ENCODE data around the gene SP2.

- TF ChIP-seq EZH2 (IDR thresholded peaks at IDR 0.05; ENCODE audit: low read length) = no peak
- TF ChIP-seq, protein P1, sequence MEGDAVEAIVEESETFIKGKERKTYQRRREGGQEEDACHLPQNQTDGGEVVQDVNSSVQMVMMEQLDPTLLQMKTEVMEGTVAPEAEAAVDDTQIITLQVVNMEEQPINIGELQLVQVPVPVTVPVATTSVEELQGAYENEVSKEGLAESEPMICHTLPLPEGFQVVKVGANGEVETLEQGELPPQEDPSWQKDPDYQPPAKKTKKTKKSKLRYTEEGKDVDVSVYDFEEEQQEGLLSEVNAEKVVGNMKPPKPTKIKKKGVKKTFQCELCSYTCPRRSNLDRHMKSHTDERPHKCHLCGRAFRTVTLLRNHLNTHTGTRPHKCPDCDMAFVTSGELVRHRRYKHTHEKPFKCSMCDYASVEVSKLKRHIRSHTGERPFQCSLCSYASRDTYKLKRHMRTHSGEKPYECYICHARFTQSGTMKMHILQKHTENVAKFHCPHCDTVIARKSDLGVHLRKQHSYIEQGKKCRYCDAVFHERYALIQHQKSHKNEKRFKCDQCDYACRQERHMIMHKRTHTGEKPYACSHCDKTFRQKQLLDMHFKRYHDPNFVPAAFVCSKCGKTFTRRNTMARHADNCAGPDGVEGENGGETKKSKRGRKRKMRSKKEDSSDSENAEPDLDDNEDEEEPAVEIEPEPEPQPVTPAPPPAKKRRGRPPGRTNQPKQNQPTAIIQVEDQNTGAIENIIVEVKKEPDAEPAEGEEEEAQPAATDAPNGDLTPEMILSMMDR (optimal IDR thresholded peaks at IDR 0.05 in 1 of 3, IDR thresholded peaks at IDR 0.05 in 1 of 3, conservative IDR thresholded peaks at IDR 0.05 in 1 of 3; ENCODE audit: extremely low read depth in 1 of 3, insufficient read depth in 2 of 3, low read length in 3 of 3) = no peak
Measured at GRCh38 chr17:47945529-47946508, 49.8 kb downstream of the SP2 start.

All from keratinocyte (primary cell).